ENCODE data around the gene CHD3. TPM values are rescaled to one million over a fixed set of nuclear protein-coding genes. Genes with fewer than 3 reads are reported as not detected.

The CHD3 gene
- total and polyA plus RNA-seq, 2 of the 13 experiments (the other 11 are each of a cell fraction or from before 2014, with no cell fraction given): 2.7 to 3.7 TPM

- TF ChIP-seq ZNF318 (CRISPR knock-in tag; IDR thresholded peaks at IDR 0.05): no peak
- TF ChIP-seq ZNF543 (CRISPR knock-in tag; IDR thresholded peaks at IDR 0.05): peak; percentile 78
- TF ChIP-seq DNMT1 (CRISPR knock-in tag; IDR thresholded peaks at IDR 0.05): no peak
- TF ChIP-seq MYC (CRISPR knock-in tag; IDR thresholded peaks at IDR 0.05; ENCODE audit: borderline replicate concordance): peak; percentile 77
- TF ChIP-seq ZNF382 (CRISPR knock-in tag; IDR thresholded peaks at IDR 0.05; ENCODE audit: borderline replicate concordance): no peak
- TF ChIP-seq RARG (CRISPR knock-in tag; IDR thresholded peaks at IDR 0.05; ENCODE audit: low read depth): no peak; the same call in 1 of the 2 replicates
- no peak for TF ChIP-seq USF2 (IDR thresholded peaks at IDR 0.05; ENCODE audit: low read depth, low read length)
- no peak for TF ChIP-seq USF2 (CRISPR knock-in tag; IDR thresholded peaks at IDR 0.05; ENCODE audit: borderline replicate concordance)
- no peak for TF ChIP-seq SNRNP70 (IDR thresholded peaks at IDR 0.05; ENCODE audit: low read depth, low read length)
- peak; percentile 83 for TF ChIP-seq POLR2G (IDR thresholded peaks at IDR 0.05; ENCODE audit: low read depth, low read length)
- TF ChIP-seq KDM5A (IDR thresholded peaks at IDR 0.05; ENCODE audit: borderline replicate concordance, low read length): peak; percentile 38; the same call in 1 of the 2 replicates
- no peak for TF ChIP-seq NFYC (CRISPR knock-in tag; IDR thresholded peaks at IDR 0.05)
- no peak for TF ChIP-seq ZIK1 (CRISPR knock-in tag; IDR thresholded peaks at IDR 0.05; ENCODE audit: borderline replicate concordance, low read depth)
- no peak for TF ChIP-seq NPAS2 (CRISPR knock-in tag; IDR thresholded peaks at IDR 0.05; ENCODE audit: borderline replicate concordance)
- TF ChIP-seq ARNTL (CRISPR knock-in tag; IDR thresholded peaks at IDR 0.05): no peak; the same call in 1 of the 2 replicates
- TF ChIP-seq NR0B2 (CRISPR knock-in tag; IDR thresholded peaks at IDR 0.05): no peak; the same call in 1 of the 2 replicates
- TF ChIP-seq CEBPG (CRISPR knock-in tag; IDR thresholded peaks at IDR 0.05): no peak
- TF ChIP-seq ZNF274 (CRISPR knock-in tag; IDR thresholded peaks at IDR 0.05): peak; percentile 85; the same call in 1 of the 2 replicates
These were observed 44.9 kb upstream of the CHD3 start (continued) for GRCh38 chr17:7843536-7844291.
